GM21619 (cell line): ENCODE results near the gene KRTAP9-7.

Experiments used
- ATAC-seq: cut with Tn5 transposase; IDR thresholded peaks from one replicate; pipeline ENCODE4 v1.9.1; 2021; ENCODE audit not compliant: unreplicated experiment

The KRTAP9-7 gene

GRCh38 chr17:41318231-41318630 lies 42.7 kb downstream of the KRTAP9-7 start:
- ATAC-seq = no peak

DNA sequence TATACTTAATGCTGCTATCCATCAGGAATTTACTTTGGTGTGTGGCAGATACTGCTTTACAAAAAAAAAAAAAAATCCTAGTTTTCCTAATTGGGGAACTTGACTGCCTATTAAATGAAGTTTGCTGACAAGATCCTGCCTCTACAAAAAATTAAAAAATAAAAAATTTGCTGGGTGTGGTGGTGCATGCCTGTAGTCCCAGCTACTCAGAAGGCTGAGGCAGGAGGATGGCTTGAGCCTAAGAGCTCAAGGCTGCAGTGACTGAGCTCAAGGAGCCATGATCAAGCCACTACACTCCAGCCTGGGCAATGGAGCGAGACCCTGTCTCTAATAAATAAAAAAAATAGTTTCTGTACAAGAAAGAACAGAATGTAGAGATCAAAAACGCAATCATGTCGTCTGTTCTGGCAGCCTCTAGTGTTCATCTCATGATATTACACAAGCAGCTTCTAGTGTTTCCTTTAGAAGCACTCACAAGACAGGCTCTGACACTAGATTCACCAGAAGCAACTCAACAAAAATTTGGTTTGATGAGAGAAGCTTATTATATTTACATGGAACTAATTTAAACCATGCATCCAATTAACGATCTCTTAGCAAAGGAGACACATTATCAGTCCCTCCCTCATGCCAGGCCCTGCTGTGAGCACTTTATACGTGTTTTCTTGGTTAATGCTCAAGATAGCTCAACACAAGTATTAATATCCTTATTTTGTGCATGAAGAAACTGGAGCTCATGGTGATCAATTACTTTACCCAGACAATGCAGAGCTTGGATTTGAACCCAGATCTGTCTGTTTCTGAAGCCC lies 46.8 kb downstream of the KRTAP9-7 start:
- ATAC-seq = no peak

DNA sequence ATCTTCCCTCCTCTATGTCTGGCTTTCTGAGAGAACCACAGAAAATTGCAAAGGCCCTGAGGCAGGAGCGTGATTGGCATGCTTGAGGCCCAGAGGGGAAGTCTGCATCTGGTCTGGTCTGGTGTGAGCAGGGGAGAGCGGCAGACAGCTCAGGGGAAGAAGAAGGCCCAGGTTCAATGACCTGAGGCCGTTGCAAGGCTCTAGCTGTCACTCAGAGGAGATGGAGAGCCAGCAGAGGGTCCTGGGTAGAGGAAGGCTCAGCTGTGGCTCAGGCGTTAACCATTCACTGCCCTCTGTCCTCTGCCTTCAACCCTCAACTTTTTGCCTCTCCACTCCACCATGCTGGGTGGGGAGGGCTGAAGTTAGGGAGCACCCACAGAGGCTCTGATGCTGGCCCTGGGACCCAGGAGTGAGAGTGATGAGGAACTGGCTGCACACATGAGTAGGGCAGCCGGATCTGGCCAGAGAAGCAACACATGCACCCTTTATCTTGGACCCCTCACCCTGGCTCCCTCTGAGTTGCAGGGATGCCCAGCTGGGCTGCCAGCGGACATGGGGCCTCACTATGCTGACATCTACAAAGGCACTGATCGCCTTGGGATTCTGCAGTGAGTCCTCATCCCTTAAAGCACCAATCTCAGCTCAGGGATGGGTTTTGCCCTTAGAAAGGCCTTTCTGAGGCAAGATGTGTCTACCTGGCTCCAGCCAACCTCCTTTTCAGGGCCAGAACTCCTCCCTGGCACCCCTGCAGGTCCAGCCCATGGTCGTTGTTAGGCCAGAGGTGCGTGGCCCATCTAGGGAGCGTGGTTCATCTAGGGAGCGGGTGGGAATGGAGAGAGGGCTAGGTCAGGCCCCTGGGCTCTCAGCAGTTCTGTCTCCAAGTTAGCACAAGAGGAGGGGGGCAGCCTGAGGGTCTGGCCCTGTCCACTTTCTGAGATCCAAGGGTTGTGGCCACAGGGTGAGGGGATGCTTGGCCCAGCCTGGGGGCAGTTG lies 47.7 kb downstream of the KRTAP9-7 start:
- no peak for ATAC-seq

- ATAC-seq = no peak
Observed at GRCh38 chr17:41324180-41325075, 48.9 kb downstream of the KRTAP9-7 start.

- ATAC-seq = no peak
Observed at GRCh38 chr17:41325126-41325525, 49.6 kb downstream of the KRTAP9-7 start.

DNA sequence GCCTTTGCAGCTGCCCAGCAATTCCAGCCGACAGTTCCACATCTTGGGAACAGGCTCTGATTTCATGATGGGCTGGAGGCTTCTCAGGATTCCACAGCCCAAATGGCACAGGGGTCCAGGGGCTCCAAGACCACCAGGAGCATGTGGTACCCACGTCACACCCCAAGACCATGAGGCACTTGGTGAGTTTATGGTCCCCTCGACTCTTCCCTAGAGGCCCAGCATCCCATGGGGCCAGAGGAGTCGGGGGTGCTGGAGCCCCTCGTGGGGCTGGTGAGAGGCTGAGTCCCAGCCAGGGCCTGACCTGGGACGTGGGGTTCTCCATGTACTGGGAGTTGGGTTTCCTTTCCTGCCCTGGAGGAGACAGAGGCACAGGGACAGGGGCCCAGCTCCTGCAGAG lies 50.1 kb downstream of the KRTAP9-7 start:
- no peak for ATAC-seq
